KG1 (cell line): ENCODE measurements around the gene PHF19.
A peak's percentile ranks its signal among the peaks of the same experiment; 100 is the strongest.

Experiments used
- DNase-seq: peaks from one replicate; lab custom pipeline; 2025; lab: John Stamatoyannopoulos, UW

The PHF19 gene

GRCh38 chr9:120876842-120877240, at the start of gene PHF19:
Gene PHF19 (minus strand): TSS chr9:120877188. CDS start chr9:120874741, 2,447 bp downstream.
- peak; percentile 63 for DNase-seq

- no peak for DNase-seq
Measured at GRCh38 chr9:120926397-120926928, 49.5 kb upstream of the PHF19 start, which contains the start of gene TRAF1. Gene TRAF1 (minus strand): TSS chr9:120926796. CDS start chr9:120926075, 721 bp downstream.

- no peak for DNase-seq
Measured at GRCh38 chr9:120925535-120926396, 48.8 kb upstream of the PHF19 start.

GRCh38 chr9:120924698-120925534, 47.9 kb upstream of the PHF19 start:
- DNase-seq = no peak

GRCh38 chr9:120923620-120924328, 46.8 kb upstream of the PHF19 start:
- DNase-seq = no peak

GRCh38 chr9:120922404-120923195, 45.6 kb upstream of the PHF19 start:
- DNase-seq = no peak

- DNase-seq = no peak
Measured at GRCh38 chr9:120921661-120922181, 44.7 kb upstream of the PHF19 start.

- DNase-seq = no peak
Measured at GRCh38 chr9:120920806-120921178, 43.8 kb upstream of the PHF19 start.

GRCh38 chr9:120919843-120920805, 43.1 kb upstream of the PHF19 start:
- DNase-seq = no peak

- DNase-seq = no peak
Measured at GRCh38 chr9:120918931-120919842, 42.2 kb upstream of the PHF19 start.

- DNase-seq = no peak
Measured at GRCh38 chr9:120917929-120918762, 41.2 kb upstream of the PHF19 start.

GRCh38 chr9:120916991-120917880, 40.2 kb upstream of the PHF19 start:
- DNase-seq = no peak

- DNase-seq = no peak
Measured at GRCh38 chr9:120916588-120916987, 39.6 kb upstream of the PHF19 start.

- no peak for DNase-seq
Measured at GRCh38 chr9:120915854-120916470, 39.0 kb upstream of the PHF19 start.

- no peak for DNase-seq
Measured at GRCh38 chr9:120914953-120915352, 38.0 kb upstream of the PHF19 start.

- DNase-seq = no peak
Measured at GRCh38 chr9:120914396-120914795, 37.4 kb upstream of the PHF19 start.
